HG03354 (cell line): ENCODE results near the gene TDRD15.
"Not testable (repeated sequence)": the region's sequence is repeated elsewhere in the genome, so short reads cannot be mapped to it uniquely, and the experiment has no call there.

Experiments
- ATAC-seq: cut with Tn5 transposase; IDR thresholded peaks from one replicate; pipeline ENCODE4 v1.9.1; 2021; ENCODE audit warnings: mild to moderate bottlenecking; ENCODE audit not compliant: unreplicated experiment, poor library complexity, severe bottlenecking

The TDRD15 gene

GRCh38 chr2:21135585-21135984 lies 11.8 kb downstream of the TDRD15 start:
- no peak for ATAC-seq

GRCh38 chr2:21142149-21142548 lies 18.4 kb downstream of the TDRD15 start:
- ATAC-seq = no peak

GRCh38 chr2:21146638-21147037 lies 22.9 kb downstream of the TDRD15 start:
- no peak for ATAC-seq

- ATAC-seq = no peak
These were observed 24.9 kb downstream of the TDRD15 start for GRCh38 chr2:21148718-21149117.

GRCh38 chr2:21151234-21151633 lies 27.5 kb downstream of the TDRD15 start:
- not testable (repeated sequence) for ATAC-seq

- no peak for ATAC-seq
These were observed 31.8 kb downstream of the TDRD15 start for GRCh38 chr2:21155365-21156136.

GRCh38 chr2:21161122-21161521 lies 37.4 kb downstream of the TDRD15 start:
- no peak for ATAC-seq

GRCh38 chr2:21161832-21162614 lies 38.3 kb downstream of the TDRD15 start:
- no peak for ATAC-seq

- ATAC-seq = no peak
These were observed 38.8 kb downstream of the TDRD15 start for GRCh38 chr2:21162615-21162878.

- ATAC-seq = no peak
These were observed 39.4 kb downstream of the TDRD15 start for GRCh38 chr2:21163213-21163612.

- ATAC-seq = no peak
These were observed 41.6 kb downstream of the TDRD15 start for GRCh38 chr2:21165350-21165749.

GRCh38 chr2:21175895-21176646 lies 52.3 kb downstream of the TDRD15 start:
- ATAC-seq = no peak

GRCh38 chr2:21181957-21182356 lies 58.2 kb downstream of the TDRD15 start:
- ATAC-seq = no peak

- ATAC-seq = no peak
These were observed 59.5 kb downstream of the TDRD15 start for GRCh38 chr2:21183306-21183705.

GRCh38 chr2:21183726-21184125 lies 60.0 kb downstream of the TDRD15 start:
- ATAC-seq = no peak

- ATAC-seq = no peak
These were observed 67.8 kb downstream of the TDRD15 start for GRCh38 chr2:21191535-21191934.
